NCI-H82 treated with DMSO at 0.1 percent for 48 hours (cell line): ENCODE data around the gene SMIM3.

Experiments
- DNase-seq: peaks from one replicate; lab custom pipeline; 2025; ENCODE audit not compliant: unreplicated experiment; lab: John Stamatoyannopoulos, UW

Gene SMIM3

DNA sequence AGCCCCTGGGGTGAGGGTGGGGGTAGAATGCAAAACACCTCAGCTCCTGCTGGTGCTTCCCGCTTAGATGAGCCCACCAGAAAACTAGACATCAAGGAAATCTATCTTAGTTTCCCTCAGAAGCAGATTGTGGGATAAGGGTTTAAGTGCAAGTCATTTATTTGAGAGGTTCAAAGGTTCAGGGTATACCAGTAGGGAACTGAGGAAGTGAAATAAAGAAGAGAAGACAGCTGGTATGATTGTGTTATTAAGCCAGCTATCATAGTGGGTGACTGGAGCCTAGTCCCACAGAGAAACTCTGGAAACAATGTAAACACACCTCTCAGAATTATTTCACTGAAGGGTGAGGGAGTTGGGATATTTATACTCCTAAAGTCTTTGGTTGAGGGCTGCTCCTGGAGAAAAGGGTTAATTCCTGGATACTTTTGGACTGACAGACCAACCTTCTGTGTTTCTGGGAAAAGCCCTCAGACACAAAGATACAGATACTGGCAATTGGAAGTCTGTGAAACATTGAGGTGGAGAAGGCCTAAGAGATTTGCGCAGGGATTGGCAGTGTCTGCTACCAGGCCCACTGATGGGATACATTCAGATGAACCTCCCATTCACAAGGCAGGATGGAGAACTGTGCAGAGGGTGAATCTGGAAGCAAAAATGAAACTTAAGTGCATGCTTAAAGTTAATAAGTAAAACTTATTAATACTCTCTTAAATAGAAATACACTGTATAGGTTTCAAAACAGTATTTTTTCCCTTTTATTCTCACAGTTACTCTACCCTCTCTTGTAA is 13.4 kb upstream of the SMIM3 start:
- no peak for DNase-seq

DNA sequence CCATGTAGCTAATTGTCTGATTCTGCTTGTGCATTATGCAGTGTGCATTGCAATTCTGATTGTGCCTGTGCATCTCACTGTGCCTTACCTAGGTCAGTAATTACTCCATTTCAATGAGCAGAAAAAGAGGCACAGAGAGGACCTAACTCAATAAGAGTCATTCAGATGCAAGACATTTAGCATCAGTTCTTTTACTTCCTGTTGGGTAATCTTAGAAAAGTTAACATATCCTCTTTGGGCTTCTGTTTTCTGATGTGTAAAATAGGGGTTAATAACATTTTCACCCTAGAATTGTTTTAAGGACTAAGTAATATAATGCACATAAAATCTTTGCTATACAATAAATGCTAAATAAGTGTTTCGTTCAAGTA is 12.8 kb upstream of the SMIM3 start:
- no peak for DNase-seq

DNA sequence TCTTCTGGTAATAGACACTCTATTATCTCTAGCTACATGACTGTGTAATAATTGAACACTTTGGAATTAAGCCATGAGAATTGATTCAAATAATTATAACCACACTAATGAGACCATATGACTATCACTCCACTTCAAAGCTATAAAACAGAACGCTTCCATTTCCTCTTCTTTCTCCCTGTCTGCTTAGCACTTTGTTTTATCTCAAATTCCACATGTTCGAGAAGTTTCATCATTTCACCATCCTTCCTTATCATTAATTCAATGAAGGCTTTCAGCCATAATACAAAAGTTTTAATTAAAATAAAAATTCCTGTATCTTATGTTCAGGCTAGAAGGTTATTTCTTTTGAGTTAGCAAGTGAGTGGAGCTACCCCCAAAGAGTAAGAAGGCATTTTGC is 12.3 kb upstream of the SMIM3 start:
- DNase-seq: no peak

- no peak for DNase-seq
These were observed 7.3 kb upstream of the SMIM3 start for GRCh38 chr5:150771034-150771795.

GRCh38 chr5:150774145-150774544 is 4.4 kb upstream of the SMIM3 start:
- DNase-seq: no peak

DNA sequence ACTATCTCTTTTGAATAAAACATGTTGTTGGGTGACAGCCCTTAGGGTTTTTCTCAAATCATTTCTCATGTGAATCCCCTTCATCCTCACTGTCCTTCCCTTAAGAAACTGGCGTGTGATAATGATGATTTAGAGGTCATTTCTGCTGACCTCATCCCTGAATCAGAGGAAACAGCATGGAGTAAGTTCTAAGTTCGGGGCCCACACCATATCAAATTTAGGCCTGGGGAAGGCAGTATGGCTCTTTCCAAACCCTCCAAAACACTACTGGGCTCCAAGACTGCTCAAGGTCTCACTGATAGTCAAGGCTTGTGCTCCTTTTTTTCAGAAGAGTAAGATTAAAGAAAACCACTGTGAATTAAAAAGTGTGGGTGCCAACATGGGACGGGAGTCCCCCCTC is 872 bp upstream of the SMIM3 start:
- no peak for DNase-seq

- DNase-seq: no peak
These were observed 455 bp upstream of the SMIM3 start for GRCh38 chr5:150778088-150778516.

DNA sequence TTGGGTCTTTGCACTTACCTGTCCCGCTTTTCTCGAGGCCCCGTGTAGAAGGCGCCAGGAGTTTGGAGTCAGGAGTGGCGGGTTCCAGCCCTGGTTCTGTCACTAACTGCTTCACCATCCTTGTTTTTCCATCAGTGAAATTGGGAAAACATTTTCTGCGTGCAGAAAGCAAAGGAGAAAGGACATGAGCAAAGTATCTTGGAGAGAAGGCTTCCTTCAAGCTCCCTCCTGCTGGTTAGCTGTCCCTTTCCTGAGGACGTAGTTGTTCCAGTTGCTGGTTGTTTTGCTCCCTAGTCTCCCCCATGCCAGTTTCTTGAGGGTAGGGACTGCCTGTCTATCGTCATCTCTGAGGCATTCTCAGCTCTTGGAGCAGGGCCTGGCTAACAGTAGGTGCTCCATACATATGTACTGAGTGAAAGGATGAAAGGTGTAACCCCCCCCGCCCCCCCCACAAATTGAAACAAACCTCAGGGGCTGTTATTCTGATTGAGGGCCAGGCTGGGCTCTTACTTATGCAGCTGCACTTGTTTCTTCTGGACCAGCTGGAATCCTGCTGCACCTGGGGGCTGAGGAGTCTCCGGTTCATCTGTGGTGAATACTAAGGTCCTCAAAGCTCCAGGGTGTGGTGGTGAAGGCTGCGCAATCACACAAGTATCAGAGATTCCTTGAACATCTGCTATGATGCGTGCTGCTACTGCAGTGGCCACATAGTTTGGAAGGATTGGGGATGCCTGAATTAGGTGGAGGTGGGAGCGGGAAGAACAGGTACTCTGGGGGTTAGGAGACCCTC is 1.0 kb downstream of the SMIM3 start:
- DNase-seq: no peak

GRCh38 chr5:150780187-150780692 is 1.7 kb downstream of the SMIM3 start:
- DNase-seq: no peak

- DNase-seq: no peak
These were observed 2.3 kb downstream of the SMIM3 start for GRCh38 chr5:150780816-150781221.

GRCh38 chr5:150781706-150782614 is 3.4 kb downstream of the SMIM3 start:
- no peak for DNase-seq

DNA sequence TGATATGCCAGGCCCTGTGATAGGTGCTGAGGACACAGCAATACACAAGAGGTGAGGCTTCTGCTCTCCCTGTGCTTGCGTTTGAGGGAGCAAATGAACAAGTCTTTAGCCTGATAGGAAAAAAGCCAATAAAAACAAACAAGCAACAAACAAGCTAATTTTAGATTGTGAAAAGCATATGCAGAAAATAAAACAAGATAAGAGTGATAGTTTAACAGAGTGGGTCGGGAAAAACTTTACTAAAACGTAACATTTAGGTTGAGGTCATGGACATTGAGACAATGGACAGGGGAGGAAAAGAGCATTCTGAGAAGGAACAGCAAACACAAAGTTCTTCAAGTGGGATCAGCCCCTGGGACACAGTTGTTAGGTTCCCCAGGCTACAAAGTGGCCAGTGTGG is 4.3 kb downstream of the SMIM3 start:
- no peak for DNase-seq

DNA sequence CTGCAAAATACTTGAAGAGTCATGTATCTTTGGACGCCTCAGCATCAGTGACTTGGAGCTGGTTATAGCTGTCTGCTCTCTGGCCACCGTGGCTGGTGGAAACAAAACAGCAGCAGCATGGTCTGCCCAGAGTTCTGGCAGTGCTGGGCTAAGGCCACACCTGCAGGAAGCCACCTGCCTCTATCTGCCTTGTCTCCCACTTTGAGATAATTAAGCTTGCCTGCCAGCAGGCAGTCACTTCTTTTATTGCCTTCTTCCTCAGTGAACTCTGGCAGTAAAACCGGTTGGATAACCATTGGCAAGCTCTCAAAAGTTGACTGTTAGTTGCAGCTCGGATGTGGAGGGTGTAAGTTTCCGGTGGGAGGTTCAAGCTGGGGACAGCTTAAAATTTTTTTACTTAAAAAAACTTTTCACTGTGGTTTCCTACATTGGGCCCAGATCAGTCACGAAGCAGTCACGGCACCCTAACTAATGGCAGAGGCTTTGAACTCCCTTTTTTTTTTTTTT is 4.9 kb downstream of the SMIM3 start:
- DNase-seq: no peak

GRCh38 chr5:150785950-150786349 is 7.4 kb downstream of the SMIM3 start:
- DNase-seq: no peak

GRCh38 chr5:150786876-150787275 is 8.3 kb downstream of the SMIM3 start:
- no peak for DNase-seq

GRCh38 chr5:150787656-150788055 is 9.1 kb downstream of the SMIM3 start:
- no peak for DNase-seq

GRCh38 chr5:150788977-150789376 is 10.4 kb downstream of the SMIM3 start:
- DNase-seq: no peak

DNA sequence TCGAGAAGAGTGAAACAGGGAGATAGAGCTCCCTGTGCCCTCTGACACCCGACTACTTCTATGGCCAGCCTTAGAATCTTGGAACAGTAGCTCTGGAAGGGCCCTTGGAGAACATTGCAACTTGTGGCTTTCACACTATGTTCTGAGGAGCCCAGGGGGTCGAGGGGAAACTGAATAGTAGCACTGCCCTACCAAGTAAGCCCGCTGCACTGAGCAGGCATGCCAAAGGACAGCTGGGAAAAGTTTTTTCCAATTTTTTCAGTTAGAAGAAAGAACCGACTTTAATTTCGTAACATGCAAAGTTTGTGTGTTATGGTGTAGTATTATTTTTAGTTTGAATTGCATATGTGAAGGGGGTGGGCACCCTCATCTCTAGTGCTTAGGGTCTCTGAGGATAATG is 10.9 kb downstream of the SMIM3 start:
- no peak for DNase-seq

GRCh38 chr5:150789943-150790611 is 11.5 kb downstream of the SMIM3 start:
- DNase-seq: no peak

DNA sequence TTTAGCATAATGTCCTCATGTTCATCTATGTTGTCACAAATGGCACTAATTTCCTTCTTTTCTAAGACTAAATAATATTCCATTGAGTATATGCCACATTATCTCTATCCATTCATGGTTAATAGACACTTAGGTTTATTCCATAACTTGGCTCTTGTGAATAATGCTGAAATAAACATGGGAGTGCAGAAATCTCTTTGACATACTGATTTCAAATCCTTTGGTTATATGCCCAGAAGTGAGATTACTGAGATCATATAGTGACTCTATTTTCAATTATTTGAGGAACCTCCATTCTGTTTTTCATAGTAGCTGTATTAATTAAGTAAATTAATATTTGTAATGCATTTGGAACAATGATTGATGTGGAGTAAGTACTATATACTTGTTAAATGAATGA is 13.0 kb downstream of the SMIM3 start:
- DNase-seq: no peak
